Measurements from ENCODE around the gene KLHL33.

The KLHL33 gene

GRCh38 chr14:20435582-20436362 lies at the start of gene KLHL33:
TSS of gene KLHL33 (minus strand) at chr14:20436166. CDS start at chr14:20435811, 355 bp downstream.
- in situ Hi-C loops (cut with MboI; ENCODE audit: low pct_unique_long_range_greater_than_20kb, low sequenced_read_pairs, unreplicated experiment): no loop called here
- no peak for DNase-seq (ENCODE audit: low spot score)

GRCh38 chr14:20482382-20482781 lies 46.4 kb upstream of the KLHL33 start:
- TF ChIP-seq CTCF (IDR thresholded peaks at IDR 0.05; ENCODE audit: extremely low read depth, insufficient read depth, missing control alignments): no peak
- in situ Hi-C loops (cut with MboI; ENCODE audit: low pct_unique_long_range_greater_than_20kb, low sequenced_read_pairs, unreplicated experiment): no loop called here
- DNase-seq (ENCODE audit: low spot score): no peak

More at GRCh38 chr14:20435582-20436362, at the start of gene KLHL33:
- TF ChIP-seq CTCF (IDR thresholded peaks at IDR 0.05; ENCODE audit: extremely low read depth, insufficient read depth, missing control alignments): no peak

- in situ Hi-C loops (cut with MboI; ENCODE audit: low pct_unique_long_range_greater_than_20kb, low sequenced_read_pairs, unreplicated experiment): no loop called here
These were observed 42.9 kb upstream of the KLHL33 start for GRCh38 chr14:20478894-20479293.

GRCh38 chr14:20477211-20477876 lies 41.4 kb upstream of the KLHL33 start:
- in situ Hi-C loops (cut with MboI; ENCODE audit: low pct_unique_long_range_greater_than_20kb, low sequenced_read_pairs, unreplicated experiment): no loop called here
- DNase-seq (ENCODE audit: low spot score): no peak
- TF ChIP-seq CTCF (IDR thresholded peaks at IDR 0.05; ENCODE audit: extremely low read depth, insufficient read depth, missing control alignments): no peak

More at GRCh38 chr14:20478894-20479293, 42.9 kb upstream of the KLHL33 start:
- no peak for TF ChIP-seq CTCF (IDR thresholded peaks at IDR 0.05; ENCODE audit: extremely low read depth, insufficient read depth, missing control alignments)
- DNase-seq (ENCODE audit: low spot score): no peak

- in situ Hi-C loops (cut with MboI; ENCODE audit: low pct_unique_long_range_greater_than_20kb, low sequenced_read_pairs, unreplicated experiment): no loop called here
- no peak for DNase-seq (ENCODE audit: low spot score)
- TF ChIP-seq CTCF (IDR thresholded peaks at IDR 0.05; ENCODE audit: extremely low read depth, insufficient read depth, missing control alignments): no peak
These were observed 40.8 kb upstream of the KLHL33 start for GRCh38 chr14:20476776-20477175.

GRCh38 chr14:20472536-20473169 lies 36.7 kb upstream of the KLHL33 start:
- no peak for DNase-seq (ENCODE audit: low spot score)
- no peak for TF ChIP-seq CTCF (IDR thresholded peaks at IDR 0.05; ENCODE audit: extremely low read depth, insufficient read depth, missing control alignments)
- in situ Hi-C loops (cut with MboI; ENCODE audit: low pct_unique_long_range_greater_than_20kb, low sequenced_read_pairs, unreplicated experiment): no loop called here

All from GM13977 (cell line).